GM19452 (cell line): ENCODE measurements around the gene MVB12B.

ENCODE experiments used
- ATAC-seq: cut with Tn5 transposase; IDR thresholded peaks from one replicate; pipeline ENCODE4 v1.9.1; 2021; ENCODE audit not compliant: unreplicated experiment

MVB12B gene

DNA sequence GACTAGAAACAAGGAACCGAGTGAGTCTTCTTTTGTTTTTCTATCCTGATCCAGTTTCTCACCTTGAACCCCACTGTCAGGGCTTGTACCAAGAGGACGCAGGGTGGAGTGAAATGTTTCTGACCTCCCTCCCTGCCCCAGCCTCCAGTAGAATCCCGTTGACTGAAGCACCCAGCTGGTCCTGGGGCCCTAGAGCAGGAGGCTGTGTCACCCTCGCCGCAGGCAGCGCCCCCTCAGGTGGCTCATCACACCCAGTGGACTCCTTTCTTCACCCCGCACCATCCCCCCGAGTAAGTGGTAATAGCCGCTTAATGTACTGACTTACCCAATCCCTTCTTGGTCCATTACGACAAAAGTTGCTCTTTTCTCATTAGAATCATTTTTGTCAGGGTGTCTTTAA lies 53.8 kb downstream of the MVB12B start:
- ATAC-seq: no peak

DNA sequence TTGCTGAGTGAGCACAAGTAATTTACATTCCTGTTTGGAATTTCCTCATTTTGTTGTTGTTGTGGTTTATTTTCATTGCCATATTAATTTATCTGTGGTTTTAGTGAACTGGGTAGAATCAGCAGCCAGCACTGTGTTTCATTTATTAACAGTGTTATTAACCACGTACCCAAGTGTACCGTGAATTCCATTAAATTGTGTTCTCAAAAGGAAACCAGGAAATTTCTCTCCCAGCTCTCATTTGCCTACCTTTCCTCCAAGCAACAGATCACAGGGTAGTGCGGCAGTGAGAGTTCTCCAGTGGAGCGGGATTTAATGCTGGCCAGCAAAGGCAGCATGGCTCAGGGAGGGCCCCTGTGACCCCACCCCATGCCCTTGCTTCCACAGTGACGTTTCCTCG lies 54.6 kb downstream of the MVB12B start:
- no peak for ATAC-seq

DNA sequence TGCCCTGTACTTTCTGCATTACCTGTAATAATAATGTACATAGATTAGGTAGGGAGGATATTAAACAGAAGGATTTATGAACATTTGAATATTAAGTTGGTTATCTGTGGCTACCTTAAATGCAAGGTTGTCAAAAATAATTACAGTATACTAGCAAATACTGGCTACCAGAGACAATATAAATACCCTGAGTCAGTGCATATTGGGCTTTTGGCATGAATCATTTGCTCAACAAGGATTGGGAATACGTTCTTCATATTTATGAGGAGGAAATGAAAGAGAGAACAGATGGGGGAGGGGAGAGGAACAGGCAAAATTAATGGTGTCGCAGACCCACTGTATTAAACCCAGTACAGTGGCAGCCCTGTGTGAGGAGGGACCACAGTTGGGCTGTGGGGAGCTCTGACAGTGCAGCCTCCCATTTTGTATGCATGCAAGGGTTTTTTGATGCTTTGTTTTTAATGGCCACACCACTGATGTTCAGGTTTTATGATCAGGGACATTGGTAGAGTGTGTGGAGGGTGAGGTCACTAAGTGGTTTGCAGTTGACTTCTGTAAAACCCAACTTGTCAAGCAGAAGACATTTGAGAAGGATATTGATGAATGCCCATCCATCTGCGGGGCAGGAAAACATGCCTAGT lies 56.9 kb downstream of the MVB12B start:
- ATAC-seq: no peak

DNA sequence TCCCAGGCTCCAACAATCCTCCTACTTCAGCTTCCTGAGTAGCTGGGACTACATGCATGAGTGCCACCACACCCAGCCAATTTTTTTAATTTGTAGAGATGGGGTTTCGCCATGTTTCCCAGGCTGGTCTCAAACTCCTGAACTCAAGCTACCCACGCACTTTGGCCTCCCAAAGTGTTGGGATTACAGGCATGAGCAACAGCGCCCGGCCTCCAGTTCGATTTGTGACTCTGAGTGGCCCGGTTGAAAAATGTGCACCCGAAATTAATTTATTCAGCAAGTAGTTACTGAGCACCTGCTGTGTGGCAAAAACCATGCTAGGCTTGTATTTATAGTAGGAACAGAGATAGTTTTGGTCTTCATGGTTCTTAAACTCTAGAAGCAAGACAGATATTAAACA lies 58.3 kb downstream of the MVB12B start:
- no peak for ATAC-seq

DNA sequence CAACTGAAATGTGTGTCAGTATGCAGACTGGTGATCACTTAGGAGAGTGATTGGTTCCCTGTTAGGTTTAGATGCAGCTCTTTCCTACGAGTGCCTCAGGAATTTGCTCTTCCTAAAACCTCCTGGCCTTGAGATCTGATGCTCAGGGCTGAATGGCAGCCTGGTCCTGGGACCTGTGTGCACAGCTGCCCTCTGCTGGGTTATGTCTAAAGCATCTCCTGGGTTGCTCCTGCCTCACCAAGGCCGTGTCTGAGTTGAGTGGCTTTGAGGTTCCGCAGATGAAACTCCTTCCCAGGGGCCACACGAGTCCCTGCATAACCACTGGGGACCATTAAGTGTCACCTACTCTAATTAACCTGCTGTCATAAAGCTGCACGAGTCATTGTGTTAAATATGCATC lies 59.5 kb downstream of the MVB12B start:
- ATAC-seq: no peak

DNA sequence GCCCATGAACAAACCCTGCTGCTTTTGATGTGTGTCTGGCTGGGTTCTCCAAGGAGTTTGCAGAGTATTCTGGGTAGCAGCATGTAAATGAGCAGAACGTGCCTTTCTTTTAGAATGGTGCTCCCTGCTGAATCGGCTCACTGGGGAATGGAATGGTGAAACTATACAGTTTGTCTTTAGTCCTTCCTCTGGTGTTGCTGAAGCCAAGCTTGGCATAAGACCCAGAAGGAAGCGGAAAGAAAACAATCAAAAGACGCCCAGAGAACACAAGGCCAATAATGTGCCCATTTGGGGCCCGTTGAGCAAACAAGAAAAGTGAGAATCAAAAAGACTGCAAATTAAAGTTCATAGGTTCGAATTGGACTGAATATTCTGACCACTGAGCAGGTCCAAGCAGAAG lies 60.1 kb downstream of the MVB12B start:
- ATAC-seq: no peak

DNA sequence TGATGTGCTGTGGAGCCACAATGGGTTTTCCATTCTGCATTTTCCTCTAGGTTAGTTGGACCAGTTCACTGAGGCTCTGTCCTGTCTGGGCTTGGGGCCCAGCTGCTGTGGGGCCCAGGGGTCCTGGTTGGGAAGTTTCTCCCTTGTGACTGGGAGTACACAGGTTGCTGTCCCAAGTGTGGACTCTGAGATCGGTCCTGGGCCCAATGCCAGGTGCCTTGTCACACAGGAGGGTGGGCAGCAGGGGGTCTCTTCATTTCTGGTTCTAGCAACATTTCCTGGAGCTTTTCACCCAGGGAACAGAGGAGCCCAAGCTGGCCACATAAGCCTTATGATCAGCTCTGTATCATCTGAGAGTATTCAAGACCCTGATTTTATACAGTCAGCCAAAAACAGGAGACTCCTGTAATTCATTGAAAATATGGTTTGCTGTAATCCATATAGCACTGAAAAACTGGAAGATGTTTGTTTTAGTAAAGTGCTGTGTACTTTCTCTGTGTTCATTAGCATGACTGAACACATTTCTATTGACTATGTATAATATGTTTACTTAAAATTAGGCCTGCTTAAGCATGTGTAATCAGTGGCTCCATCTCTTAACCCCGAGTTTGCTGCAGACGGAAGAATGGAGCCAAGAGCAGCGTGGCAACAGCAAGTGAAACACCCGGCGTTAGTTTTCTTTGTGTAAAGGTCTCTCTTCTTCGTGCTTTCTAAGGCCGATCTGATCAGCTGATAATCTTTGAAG lies 62.5 kb downstream of the MVB12B start:
- no peak for ATAC-seq

DNA sequence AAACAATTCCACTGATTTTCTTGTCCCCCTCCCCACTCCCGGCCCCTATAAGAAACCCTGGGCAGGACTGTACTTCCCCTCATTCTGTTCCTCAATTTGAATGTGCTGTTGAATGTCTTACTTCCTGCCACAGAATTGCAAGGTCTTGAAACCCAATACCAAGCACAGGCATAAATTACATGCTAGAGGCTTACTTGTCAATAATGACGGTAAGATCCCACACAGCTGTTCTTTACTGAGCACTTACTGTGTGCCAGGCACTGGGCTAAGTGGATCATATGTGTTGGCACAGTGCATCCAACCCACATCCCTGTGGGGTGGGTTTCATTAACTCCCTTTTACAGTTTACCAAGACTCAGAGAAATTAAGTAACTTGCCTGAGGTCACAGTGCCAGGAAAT lies 63.4 kb downstream of the MVB12B start:
- no peak for ATAC-seq

DNA sequence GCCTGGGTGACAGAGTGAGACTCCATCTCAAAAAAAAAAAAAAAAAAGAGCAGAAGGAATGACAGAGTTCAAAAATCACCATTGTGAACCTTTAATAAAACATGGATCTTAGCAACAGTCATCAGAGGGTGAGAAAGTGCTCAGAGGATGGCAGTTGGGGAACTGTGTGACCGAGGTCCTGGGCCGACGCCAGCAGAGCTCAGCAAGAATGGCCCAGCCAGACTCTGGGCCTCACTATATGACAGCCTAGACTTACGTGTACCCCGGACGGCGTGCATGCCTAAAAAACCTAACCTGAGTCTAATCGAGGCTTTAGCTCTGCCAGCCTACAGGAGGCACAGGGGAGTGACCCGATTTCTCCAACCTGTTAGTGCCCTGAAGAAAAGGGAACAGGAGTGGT lies 64.3 kb downstream of the MVB12B start:
- no peak for ATAC-seq

DNA sequence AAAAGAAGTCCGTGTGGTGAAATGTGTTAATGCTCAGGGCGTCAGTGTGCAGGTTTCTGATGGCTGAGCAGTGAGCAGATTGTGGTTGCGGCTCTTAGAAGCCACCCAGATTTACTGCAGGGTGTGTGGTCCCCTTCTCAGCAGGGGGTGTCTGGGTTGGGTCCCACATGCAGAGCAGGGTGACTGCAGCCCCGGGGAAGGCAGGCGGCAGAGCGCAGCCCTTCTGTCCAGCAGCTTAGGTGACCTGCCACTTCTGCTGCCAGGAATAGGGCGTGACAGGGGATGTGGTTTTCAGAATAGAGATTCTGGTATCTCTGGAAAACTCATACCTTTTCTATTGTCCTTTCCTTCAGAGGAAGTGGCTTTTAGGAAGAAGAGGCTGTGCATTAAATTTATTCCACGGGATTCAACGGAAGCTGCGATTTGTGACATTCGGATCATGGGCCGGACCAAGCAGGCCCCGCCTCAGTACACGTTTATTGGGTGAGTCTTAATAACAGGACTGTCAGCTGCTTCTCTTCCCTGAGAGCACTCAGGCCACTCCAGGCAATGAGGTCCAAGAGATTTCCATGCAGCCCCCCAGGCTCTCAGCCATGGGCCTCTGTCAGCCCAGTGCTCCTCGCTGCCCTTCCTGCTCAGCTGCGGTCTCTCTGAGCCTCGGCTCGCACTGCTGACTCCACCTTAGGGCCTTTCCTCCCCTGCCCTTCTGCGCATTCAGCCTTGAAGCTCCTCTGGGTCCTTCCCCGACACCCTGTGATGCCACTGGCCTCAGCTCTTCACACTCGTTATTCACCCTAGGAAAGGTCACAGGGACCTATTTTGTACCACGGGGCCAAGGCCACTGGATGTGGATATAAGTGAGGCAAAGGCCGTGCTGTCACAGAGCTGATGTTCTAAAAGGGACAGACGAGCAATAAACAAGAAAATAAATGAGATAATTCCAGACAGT lies 65.4 kb downstream of the MVB12B start:
- no peak for ATAC-seq

DNA sequence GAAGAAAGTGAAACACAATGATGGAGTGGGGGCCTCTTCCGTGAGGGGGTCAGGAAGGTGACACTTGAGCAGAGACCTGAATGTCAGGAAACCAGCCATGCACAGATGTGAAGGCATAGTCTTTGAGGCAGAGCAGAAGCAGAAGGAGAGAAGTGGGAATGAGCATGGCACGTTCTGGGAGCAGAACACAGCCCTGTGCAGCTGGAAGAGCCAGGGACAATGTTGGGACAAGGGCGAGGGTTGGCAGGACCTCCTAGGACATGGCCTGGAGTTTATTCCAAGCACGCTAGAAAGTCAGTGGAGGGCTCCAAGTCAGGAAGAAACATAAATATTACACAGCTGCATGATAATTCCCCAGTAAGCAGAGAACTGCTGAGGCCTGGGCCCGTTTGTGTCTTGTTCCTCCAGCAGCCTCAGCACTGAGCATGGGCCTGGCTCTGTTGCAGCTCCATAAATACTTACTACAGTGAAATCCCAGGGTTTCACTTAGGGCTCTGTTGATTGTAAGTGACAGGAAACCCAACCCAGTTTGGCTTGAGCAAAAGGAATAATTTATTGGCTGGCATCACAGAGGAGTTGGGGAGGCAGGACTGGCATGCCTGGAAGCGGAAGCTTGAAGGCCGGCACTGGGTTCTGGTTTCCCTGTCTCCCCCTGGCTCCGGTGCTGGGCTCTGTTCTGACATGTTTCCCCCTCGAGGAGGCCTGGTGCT lies 66.2 kb downstream of the MVB12B start:
- no peak for ATAC-seq

DNA sequence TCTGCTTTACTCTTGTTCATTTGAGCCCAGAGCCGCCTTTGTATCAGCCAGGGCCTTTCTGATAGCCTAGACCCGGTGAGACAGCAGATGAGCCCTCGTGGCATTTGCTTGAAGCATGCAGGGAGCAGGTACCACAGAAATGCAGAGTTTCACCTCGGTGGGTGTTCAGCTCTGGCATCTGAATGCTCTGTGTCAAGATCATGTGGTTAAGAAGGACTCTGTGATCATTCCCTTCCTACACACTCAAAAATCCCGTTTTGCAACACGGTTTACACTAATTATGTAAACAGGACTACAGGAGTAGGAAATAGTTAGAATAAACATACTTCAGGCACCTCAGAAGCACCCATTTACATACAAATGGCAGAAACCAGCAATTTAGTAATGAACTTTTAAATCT lies 67.2 kb downstream of the MVB12B start:
- no peak for ATAC-seq

DNA sequence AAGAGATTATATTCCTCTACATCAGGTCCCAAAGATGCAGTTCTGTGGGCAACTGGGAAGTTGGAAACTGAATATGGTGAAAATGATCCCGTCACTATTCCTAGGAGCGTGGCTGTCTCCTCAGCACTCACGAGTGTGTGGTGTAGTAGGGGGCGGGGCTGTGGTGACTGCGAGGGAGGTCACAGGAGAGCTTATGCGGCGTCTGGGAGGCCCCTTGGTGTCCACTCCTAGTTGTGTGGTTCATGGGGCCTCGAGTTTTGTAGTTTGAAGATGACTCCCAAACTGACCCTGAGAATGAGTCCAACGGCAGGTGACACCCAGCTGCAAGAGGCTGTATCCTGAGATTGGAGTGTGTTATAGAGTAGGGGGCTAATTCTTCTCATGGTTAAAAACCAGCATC lies 68.2 kb downstream of the MVB12B start:
- no peak for ATAC-seq

DNA sequence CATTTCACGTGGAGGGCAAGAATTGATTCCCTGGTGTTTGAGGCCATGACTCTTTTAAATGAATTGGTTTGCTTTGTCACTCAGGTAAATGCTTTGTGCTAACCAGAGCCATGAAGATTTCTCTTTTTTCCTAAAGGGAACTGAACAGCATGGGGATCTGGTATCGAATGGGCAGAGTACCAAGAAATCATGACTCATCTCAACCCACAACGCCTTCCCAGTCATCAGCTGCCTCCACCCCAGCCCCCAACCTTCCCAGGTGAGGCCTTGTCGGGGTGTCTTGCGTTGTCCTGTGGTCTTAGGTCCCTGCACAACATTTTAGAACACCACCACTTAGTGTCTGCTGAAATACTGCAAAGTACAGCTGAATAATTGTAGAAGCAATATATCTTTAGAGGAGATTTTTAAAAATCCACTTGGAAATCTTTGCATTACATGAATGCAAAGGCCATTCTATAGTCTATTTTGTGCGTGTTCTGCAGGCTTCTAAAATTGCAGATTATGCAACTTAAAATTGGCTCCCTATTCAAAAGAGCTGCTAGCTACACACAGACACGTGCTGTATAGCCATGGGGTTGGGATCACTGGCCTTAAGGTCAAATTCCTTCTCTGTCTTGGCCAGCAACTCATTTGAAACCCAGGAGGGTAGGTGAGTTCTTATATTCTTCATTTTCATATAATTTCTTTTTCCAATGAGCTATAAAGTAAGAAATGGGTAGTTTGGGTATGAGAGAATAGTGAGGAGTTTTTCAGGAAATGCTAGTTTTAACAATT lies 69.0 kb downstream of the MVB12B start:
- no peak for ATAC-seq

DNA sequence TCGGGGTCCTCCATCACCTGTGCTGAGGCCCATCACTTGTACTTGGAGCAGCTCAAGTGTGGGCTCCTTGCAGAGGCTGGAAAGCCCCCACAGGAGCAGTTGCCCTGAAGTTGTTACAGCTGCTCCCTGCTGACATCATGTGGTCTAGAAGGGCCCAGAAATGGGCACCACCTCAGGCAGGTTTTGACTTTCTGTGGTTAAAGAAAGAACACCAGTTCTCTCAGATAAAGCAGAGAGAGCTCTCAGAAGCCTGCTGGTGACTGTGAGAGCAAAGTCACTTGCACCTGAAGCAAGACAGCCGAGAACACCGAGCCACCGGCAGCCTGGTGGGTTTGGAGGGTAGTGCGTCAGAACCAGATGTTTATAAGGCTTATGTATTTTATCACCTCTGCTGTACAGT lies 70.4 kb downstream of the MVB12B start:
- ATAC-seq: peak; percentile 95

DNA sequence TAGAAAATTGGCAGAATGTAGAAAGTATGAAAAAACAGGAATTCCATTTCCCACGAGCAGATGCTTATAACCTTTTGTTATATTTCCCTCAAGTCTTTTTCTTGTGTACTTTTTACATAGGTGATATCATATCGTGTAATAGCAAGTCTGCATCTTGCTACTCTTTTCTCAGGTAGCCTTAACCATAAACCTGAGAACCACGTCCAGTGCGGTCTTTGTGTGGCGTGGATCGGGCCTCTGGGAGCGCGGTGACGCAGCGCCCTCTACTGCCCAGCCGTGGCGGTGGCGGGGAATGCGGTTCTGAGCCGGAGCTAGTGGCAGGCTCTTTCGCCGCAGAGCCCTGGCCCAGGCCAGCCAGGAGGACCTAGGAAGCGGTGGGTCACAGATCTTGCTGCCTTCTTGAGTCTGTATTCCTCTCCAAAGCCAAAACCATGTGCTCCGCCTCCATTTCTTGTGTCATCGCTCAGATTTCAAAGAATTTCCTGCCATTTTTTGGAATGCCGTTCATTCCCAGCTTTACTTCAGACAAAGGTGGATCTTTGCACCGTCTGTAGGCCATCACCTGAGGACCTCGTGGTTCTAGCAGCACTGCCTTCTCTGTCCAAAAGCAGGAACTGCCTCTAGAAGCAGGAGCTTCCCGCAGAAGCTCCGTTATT lies 71.9 kb downstream of the MVB12B start:
- ATAC-seq: no peak

DNA sequence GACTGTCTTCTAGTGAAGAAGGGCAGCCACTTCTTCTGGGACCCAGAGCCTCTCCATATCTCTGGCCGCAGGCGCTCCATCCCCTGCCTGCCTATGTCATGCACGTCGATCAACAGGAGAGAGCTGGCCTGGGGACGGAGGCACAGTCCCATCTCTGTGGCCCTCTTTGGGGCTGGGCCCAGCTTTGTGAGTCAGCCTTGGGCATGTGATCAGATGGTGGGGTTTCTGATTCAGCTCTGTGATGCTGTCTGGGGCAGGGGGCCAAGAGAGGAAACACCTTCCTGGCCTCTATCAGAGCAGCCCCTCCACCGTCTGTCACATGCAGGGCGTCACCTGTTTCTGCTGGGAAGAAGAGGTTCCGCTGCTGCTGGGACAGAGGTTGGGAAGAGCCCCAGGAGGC lies 72.6 kb downstream of the MVB12B start:
- no peak for ATAC-seq

DNA sequence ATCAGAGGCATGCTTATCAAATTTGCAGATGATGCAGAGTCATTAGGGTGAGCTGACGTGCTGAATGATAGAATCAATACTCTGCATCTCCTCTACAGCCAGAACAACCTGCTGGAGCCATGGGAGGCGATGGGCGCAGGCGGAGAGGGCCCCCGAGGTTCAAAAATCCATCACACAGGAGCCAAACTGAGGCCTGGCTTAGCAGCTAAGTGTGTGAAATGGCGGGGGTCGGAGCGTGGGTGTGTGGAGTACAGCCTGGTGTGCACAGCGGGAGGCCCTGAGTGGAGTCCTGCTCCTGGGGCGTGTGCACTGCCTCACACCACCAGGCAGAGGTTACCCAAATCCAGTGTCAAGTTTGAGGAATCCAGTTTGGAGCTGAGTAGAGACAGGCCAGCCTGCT lies 73.2 kb downstream of the MVB12B start:
- ATAC-seq: no peak

DNA sequence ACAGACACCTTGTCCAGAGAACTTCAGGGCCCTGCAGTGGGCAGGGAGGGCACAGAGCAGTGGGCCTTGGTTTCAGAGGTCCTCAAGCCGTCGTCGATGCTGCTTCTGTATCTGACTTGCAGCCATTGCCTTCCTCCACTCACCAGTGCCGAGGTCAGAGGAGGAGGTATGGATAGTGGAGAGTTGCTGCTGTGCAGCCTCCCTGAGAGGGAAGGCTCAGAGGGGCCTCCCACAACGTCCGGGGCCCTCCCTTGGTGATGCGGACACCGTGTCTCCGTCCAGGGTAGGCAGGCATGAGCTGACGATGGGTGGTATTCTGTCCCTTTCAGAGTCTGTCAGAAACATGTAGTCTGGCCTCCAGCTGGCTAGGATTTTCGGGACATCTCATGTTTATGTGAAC lies 73.9 kb downstream of the MVB12B start:
- no peak for ATAC-seq

DNA sequence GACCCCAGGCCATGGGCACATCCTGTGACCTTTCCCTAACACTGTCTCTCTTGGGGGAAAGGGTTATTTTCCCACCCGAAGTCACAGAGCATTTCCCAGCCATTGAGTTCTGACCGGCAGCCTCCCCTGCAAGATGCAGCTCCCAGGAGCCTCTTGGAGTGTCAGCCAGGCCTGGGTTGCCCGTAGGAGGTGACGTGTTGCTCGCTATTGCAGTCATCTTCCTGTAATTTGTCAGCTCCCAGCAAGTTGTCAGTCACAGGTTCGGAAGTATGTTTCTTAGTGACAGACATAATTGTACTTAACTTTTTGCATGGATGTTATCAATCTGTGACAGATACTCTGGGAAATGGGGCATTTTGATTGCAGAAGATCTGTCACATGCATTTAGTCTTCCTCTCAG lies 74.5 kb downstream of the MVB12B start:
- no peak for ATAC-seq
